Loucy (cell line): ENCODE measurements around the gene RNF182.

ENCODE experiments used
- EZH2phosphoT487 ChIP-seq: fragments of 200-600 bp; IDR thresholded peaks from 2 replicates; pipeline ENCODE4 v1.6.1; 2018; ENCODE audit warnings: antibody characterized with exemption, mild to moderate bottlenecking, moderate library complexity, borderline replicate concordance
- TF ChIP-seq, protein P1 (sequence below): fragments of 200-600 bp; sonication (generic); conservative IDR thresholded peaks from 2 replicates; pipeline ENCODE4 v1.5.1; 2014; ENCODE audit warnings: mild to moderate bottlenecking, antibody characterized with exemption, low read length

DNA sequence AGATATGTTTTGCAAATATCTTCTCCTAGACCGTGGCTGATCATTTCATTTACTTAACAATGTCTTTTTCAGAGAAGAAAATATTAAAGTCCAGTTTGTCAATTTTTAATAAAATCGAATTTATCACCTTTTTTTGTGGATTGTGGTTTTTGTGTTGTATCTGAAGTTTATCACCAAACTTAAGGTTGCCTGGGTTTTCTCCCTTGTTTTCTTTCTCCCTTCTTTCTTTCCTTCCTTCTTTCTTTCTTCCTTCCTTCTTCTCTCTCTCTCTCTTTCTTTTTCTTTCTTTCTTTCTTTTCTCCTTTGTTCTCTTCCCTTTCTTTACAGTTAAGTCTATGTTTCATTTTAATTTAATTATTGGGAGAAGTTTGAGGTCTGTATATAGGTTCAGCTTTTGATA lies 68.7 kb downstream of the RNF182 start:
- TF ChIP-seq, protein P1, sequence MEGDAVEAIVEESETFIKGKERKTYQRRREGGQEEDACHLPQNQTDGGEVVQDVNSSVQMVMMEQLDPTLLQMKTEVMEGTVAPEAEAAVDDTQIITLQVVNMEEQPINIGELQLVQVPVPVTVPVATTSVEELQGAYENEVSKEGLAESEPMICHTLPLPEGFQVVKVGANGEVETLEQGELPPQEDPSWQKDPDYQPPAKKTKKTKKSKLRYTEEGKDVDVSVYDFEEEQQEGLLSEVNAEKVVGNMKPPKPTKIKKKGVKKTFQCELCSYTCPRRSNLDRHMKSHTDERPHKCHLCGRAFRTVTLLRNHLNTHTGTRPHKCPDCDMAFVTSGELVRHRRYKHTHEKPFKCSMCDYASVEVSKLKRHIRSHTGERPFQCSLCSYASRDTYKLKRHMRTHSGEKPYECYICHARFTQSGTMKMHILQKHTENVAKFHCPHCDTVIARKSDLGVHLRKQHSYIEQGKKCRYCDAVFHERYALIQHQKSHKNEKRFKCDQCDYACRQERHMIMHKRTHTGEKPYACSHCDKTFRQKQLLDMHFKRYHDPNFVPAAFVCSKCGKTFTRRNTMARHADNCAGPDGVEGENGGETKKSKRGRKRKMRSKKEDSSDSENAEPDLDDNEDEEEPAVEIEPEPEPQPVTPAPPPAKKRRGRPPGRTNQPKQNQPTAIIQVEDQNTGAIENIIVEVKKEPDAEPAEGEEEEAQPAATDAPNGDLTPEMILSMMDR: no peak
- TF ChIP-seq EZH2phosphoT487: no peak
